ENCODE data around the gene TNS3. TPM values are rescaled to one million over a fixed set of nuclear protein-coding genes. Genes with fewer than 3 reads are reported as not detected.
"Not testable (repeated sequence)": the region's sequence is repeated elsewhere in the genome, so short reads cannot be mapped to it uniquely, and the experiment has no call there.

The TNS3 gene
- total RNA-seq, 1 donor from 2014 or later: 30.3 TPM

DNA sequence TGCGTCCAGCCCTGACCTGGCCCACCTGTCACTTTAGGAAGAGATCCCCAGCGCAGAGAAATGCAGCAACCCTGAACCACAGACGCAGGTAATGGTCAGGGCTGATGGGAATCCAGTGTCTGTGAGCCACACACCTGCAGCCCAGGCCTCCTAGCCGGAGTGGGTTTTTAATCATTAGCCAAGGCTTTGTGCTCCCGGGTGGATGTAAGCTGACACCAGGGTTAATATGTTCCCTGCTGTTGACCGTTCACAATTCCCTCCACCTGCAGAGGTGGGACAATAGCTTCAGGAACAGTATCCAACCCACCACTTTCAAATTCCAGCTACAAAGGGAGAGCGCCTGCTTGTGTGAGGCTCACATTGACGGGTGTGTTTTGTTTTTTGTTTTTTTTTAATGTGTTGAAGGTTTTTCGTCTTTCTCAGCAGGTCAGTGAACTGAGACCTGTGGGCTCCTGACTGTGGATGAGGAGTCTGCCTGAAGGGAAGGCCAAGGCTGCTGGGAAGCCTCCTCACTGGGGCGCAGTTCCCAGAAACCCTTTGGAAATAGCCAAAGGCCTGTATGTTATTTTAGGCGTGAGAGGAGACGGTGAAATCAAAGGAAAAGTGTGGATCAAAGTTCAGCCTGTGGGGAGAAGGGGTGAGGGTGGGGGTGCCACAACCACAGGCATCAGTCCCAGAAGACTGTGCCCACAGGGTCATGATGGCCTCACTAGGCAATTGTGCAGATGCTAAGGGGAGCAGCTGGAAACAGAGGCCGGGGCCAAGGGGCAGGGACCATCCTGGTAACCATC is 111.1 kb downstream of the TNS3 start:
- peaks cover 3% of the 10 kb centered on the region for H3K4me1 Mint-ChIP-seq
- ATAC-seq (ENCODE audit: low read depth): no peak
- H3K9me3 Mint-ChIP-seq: no peaks in the 10 kb centered on the region
- TF ChIP-seq, protein P1, sequence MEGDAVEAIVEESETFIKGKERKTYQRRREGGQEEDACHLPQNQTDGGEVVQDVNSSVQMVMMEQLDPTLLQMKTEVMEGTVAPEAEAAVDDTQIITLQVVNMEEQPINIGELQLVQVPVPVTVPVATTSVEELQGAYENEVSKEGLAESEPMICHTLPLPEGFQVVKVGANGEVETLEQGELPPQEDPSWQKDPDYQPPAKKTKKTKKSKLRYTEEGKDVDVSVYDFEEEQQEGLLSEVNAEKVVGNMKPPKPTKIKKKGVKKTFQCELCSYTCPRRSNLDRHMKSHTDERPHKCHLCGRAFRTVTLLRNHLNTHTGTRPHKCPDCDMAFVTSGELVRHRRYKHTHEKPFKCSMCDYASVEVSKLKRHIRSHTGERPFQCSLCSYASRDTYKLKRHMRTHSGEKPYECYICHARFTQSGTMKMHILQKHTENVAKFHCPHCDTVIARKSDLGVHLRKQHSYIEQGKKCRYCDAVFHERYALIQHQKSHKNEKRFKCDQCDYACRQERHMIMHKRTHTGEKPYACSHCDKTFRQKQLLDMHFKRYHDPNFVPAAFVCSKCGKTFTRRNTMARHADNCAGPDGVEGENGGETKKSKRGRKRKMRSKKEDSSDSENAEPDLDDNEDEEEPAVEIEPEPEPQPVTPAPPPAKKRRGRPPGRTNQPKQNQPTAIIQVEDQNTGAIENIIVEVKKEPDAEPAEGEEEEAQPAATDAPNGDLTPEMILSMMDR (IDR thresholded peaks at IDR 0.05): no peak
- H3K4me3 Mint-ChIP-seq: no peak overlapping the region
- no peaks in the 10 kb centered on the region for H3K27me3 Mint-ChIP-seq
- H3K27ac Mint-ChIP-seq: no peak overlapping the region
- ChIA-PET POLR2A (no interaction called here), CTCF (no interaction called here)
- H3K36me3 Mint-ChIP-seq (ENCODE audit: low read depth): peaks cover 20% of the 10 kb centered on the region
- intact Hi-C loops (cut with micrococcal nuclease): no loop called here
- DNase-seq: no peak

DNA sequence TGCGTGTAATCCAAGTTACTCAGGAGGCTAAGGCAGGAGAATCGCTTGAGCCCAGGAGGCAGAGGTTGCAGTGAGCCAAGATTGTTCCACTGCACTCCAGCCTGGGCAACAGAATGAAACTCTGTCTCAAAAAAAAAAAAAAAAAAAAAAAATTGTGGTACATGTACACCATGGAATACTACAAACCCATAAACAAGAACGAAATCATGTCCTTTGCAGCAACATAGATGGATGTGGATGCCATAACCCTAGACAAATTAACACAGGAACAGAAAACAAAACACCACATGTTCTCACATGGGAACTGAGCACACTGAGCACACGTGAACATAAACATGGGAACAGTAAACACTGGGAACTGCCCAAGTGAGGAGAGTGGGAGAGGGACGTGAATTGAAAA is 112.1 kb downstream of the TNS3 start:
- intact Hi-C loops (cut with micrococcal nuclease); CTCF ChIA-PET; H3K27me3 Mint-ChIP-seq; DNase-seq; POLR2A ChIA-PET; H3K9me3 Mint-ChIP-seq; ATAC-seq (ENCODE audit: low read depth); H3K4me3 Mint-ChIP-seq; H3K4me1 Mint-ChIP-seq; H3K27ac Mint-ChIP-seq: not testable (repeated sequence)
- H3K36me3 Mint-ChIP-seq (ENCODE audit: low read depth): peaks cover 24% of the 10 kb centered on the region

DNA sequence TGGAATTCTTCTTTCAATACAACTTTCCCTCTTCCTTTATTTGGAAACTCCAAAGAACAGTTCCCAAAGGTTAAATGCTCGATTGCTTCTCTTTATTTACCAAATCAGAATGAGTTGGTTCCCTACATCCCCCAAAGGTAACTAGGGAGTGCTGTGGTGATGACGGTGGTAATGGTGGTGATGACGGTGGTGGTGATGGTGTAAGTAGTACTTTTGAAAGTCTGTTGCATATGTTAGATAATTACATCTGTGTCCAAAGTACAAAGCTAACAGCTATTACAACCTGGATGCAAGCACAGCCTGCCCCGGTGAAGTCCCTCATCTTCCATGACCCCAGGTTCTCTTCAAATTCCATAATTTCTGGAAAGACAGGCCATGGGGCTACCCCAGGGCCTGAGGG is 115.1 kb downstream of the TNS3 start:
- CTCF ChIA-PET: no interaction called here
- ATAC-seq (ENCODE audit: low read depth) (no peak), DNase-seq (no peak)
- TF ChIP-seq, protein P1 (IDR thresholded peaks at IDR 0.05): no peak
- Mint-ChIP-seq H3K4me3 (no peak overlapping the region), H3K36me3 (ENCODE audit: low read depth) (peaks cover 28% of the 10 kb centered on the region), H3K27ac (no peak overlapping the region), H3K27me3 (no peaks in the 10 kb centered on the region), H3K9me3 (no peaks in the 10 kb centered on the region), H3K4me1 (no peaks in the 10 kb centered on the region)
- intact Hi-C loops (cut with micrococcal nuclease): no loop called here
- POLR2A ChIA-PET: no interaction called here

DNA sequence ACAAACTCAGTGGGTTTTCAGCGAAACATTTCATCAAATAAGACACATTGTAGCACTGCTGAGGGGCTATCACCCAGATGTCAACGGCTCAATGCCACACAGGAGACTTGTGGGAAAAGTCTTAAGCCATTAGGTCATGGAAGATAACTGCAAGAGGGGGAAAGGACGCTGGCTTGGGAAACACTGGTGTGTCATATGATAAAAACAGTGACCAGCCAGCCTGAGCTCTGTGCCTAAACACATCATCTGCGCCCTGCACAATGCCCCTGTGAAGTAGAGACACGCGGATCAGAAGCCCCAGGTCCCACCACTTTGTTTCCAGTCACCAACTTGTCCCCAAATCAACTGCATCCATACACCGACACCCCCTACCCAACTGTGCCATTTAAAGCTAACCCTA is 116.7 kb downstream of the TNS3 start:
- intact Hi-C loops (cut with micrococcal nuclease): no loop called here
- peaks cover 15% of the 10 kb centered on the region for H3K36me3 Mint-ChIP-seq (ENCODE audit: low read depth)
- DNase-seq: no peak
- H3K27ac Mint-ChIP-seq: no peak overlapping the region
- no peak overlapping the region for H3K4me3 Mint-ChIP-seq
- ChIA-PET CTCF (no interaction called here), POLR2A (no interaction called here)
- no peaks in the 10 kb centered on the region for H3K27me3 Mint-ChIP-seq
- TF ChIP-seq, protein P1 (IDR thresholded peaks at IDR 0.05): no peak
- H3K9me3 Mint-ChIP-seq: no peaks in the 10 kb centered on the region
- ATAC-seq (ENCODE audit: low read depth): no peak
- no peaks in the 10 kb centered on the region for H3K4me1 Mint-ChIP-seq

DNA sequence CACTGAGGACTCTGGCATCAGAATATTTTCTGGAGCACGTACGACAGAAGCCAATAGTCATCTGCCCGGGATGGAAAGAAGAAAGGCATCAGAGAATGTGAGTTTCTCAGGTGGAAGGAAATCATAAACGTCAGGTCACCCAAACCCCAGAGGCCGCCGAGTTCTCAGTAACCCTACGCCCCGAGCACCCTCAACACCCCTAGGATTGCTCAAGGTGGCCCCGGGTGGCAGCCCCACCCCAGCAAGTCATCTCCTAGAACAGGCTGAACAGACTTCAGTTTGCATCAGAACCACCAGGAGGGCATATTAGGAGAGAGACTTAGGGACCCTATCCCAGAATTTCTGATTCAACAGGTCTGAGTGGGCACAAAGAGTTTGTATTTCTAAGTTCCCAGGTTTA is 117.6 kb downstream of the TNS3 start:
- Mint-ChIP-seq H3K4me1 (no peaks in the 10 kb centered on the region), H3K4me3 (no peak overlapping the region), H3K9me3 (no peaks in the 10 kb centered on the region), H3K36me3 (ENCODE audit: low read depth) (peaks cover 15% of the 10 kb centered on the region), H3K27ac (no peak overlapping the region), H3K27me3 (no peaks in the 10 kb centered on the region)
- TF ChIP-seq, protein P1 (IDR thresholded peaks at IDR 0.05): no peak
- POLR2A ChIA-PET: no interaction called here
- CTCF ChIA-PET: interaction anchor here (0.6 kb wide), 1 partner anchor 358 kb away, joined by 3 read pairs; no protein-coding TSS in a partner anchor
- no peak for DNase-seq
- no peak for ATAC-seq (ENCODE audit: low read depth)
- intact Hi-C loops (cut with micrococcal nuclease): no loop called here

Data from activated B cell treated with CpG ODN at 0.5 μM for 24 hours (primary cell).